ENCODE results near the gene NOCT.

DNA sequence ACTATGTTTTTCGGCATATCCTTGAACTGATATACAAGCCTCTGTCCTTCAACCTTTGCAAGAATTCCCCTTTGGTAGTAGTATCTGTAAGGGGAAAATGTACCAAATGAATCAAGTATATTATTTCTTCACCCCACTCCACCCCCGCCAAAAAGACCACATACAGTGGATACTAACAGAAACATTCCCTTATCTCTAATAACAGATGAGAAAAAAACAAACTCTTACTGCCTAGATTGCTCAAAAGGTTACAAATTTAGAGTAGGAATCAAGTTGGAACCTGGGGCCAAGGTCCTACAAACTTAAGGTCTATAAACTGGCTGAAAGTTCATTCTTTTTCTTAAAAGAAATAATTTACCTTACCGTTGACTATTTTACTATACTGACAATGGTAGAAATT lies 45.0 kb downstream of the NOCT start:
- TF ChIP-seq POLR2A (IDR thresholded peaks at IDR 0.05) (no peak), POLR2AphosphoS5 (IDR thresholded peaks at IDR 0.05; ENCODE audit: insufficient read depth in 1 of 2, low read depth in 1 of 2) (no peak)
- TF ChIP-seq, protein P1, sequence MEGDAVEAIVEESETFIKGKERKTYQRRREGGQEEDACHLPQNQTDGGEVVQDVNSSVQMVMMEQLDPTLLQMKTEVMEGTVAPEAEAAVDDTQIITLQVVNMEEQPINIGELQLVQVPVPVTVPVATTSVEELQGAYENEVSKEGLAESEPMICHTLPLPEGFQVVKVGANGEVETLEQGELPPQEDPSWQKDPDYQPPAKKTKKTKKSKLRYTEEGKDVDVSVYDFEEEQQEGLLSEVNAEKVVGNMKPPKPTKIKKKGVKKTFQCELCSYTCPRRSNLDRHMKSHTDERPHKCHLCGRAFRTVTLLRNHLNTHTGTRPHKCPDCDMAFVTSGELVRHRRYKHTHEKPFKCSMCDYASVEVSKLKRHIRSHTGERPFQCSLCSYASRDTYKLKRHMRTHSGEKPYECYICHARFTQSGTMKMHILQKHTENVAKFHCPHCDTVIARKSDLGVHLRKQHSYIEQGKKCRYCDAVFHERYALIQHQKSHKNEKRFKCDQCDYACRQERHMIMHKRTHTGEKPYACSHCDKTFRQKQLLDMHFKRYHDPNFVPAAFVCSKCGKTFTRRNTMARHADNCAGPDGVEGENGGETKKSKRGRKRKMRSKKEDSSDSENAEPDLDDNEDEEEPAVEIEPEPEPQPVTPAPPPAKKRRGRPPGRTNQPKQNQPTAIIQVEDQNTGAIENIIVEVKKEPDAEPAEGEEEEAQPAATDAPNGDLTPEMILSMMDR (IDR thresholded peaks at IDR 0.05), result no peak

All from vagina (tissue), 2 donors.